Astrocyte (in vitro differentiated cells and primary cell): ENCODE results near the gene ABHD12.

Source experiments
- EZH2 ChIP-seq: IDR thresholded peaks from 2 replicates; pipeline ENCODE4 v1.6.1; 2012; ENCODE audit warnings: mild to moderate bottlenecking, low read length, inconsistent platforms; ENCODE audit not compliant: insufficient read depth
- TF ChIP-seq, protein P1 (sequence below): IDR thresholded peaks from 2 replicates; pipeline ENCODE4 v1.5.1; 2011; ENCODE audit warnings: low read depth, mild to moderate bottlenecking, inconsistent platforms, low read length, moderate library complexity; ENCODE audit not compliant: insufficient read depth

DNA sequence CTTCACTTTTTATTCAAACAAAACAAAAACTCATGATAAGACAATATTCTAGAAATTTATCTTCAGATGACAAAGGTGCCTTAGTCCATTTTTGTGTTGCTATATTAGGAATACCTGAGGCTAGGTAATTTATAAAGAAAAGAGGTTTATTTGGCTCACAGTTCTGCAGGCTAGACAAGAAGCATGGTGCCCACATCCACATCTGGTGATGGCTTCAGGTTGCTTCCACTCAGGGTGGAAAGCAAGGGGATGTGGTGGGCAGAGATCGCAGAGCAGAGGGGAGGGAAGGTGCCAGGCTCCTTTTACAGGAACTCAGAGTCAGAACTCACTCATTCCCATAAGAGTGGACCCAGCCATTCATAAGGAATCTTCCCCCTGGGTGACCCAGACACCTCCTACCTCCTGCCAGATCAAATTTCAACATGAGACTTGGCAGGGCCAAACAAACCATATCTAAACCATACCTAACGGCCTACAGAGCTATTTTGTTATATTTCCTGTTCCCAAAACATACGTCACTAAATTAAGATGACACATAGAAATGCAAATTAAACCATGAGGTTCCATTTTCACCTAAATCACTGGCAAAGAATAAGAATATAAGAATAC is 26.4 kb downstream of the ABHD12 start:
- TF ChIP-seq, protein P1, sequence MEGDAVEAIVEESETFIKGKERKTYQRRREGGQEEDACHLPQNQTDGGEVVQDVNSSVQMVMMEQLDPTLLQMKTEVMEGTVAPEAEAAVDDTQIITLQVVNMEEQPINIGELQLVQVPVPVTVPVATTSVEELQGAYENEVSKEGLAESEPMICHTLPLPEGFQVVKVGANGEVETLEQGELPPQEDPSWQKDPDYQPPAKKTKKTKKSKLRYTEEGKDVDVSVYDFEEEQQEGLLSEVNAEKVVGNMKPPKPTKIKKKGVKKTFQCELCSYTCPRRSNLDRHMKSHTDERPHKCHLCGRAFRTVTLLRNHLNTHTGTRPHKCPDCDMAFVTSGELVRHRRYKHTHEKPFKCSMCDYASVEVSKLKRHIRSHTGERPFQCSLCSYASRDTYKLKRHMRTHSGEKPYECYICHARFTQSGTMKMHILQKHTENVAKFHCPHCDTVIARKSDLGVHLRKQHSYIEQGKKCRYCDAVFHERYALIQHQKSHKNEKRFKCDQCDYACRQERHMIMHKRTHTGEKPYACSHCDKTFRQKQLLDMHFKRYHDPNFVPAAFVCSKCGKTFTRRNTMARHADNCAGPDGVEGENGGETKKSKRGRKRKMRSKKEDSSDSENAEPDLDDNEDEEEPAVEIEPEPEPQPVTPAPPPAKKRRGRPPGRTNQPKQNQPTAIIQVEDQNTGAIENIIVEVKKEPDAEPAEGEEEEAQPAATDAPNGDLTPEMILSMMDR: no peak
- TF ChIP-seq EZH2: no peak
